ENCODE results near the gene BEST4. TPM values are rescaled to one million over a fixed set of nuclear protein-coding genes. Genes with fewer than 3 reads are reported as not detected.

BEST4 gene
- total and polyA plus RNA-seq, 3 donors from 2014 or later = 0.79 to 1.7 (median 1.1) TPM

DNA sequence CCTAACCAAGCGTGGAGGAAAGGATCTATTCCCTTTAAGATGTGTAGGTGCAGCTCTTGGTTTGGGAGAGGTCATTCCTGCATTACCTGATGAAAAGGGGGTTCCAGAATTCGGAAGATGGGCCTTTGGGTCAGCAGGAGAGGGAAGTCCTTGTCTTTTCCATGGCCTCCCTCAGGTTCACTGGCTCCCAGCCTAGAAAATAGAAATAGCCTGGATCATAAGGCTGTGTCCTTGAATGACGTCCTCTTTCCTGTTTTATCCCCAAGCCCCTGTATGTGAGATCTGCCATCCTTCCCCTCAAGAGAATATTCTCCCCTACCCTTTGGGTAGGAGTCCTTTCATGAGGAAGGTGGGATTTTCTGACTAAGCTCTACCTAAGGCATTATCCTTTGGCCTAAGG, 27.1 kb downstream of the BEST4 start:
- no peaks in the 10 kb centered on the region for H3K27me3 ChIP-seq
- intact Hi-C loops (cut with DNase I; ENCODE audit: low total_unique reads) = no loop called here
- H3K27ac ChIP-seq = no peak overlapping the region
- no peaks in the 10 kb centered on the region for H3K4me1 ChIP-seq
- no peak for TF ChIP-seq POLR2A (IDR thresholded peaks at IDR 0.05)
- TF ChIP-seq, protein P1, sequence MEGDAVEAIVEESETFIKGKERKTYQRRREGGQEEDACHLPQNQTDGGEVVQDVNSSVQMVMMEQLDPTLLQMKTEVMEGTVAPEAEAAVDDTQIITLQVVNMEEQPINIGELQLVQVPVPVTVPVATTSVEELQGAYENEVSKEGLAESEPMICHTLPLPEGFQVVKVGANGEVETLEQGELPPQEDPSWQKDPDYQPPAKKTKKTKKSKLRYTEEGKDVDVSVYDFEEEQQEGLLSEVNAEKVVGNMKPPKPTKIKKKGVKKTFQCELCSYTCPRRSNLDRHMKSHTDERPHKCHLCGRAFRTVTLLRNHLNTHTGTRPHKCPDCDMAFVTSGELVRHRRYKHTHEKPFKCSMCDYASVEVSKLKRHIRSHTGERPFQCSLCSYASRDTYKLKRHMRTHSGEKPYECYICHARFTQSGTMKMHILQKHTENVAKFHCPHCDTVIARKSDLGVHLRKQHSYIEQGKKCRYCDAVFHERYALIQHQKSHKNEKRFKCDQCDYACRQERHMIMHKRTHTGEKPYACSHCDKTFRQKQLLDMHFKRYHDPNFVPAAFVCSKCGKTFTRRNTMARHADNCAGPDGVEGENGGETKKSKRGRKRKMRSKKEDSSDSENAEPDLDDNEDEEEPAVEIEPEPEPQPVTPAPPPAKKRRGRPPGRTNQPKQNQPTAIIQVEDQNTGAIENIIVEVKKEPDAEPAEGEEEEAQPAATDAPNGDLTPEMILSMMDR (IDR thresholded peaks at IDR 0.05) = no peak
- H3K9me3 ChIP-seq = no peaks in the 10 kb centered on the region
- H3K4me3 ChIP-seq = no peak overlapping the region
- no peak for DNase-seq
- H3K36me3 ChIP-seq (ENCODE audit: low read depth, missing control alignments) = no peaks in the 10 kb centered on the region
- 73 to 74% methylated on average over 3 of the region's 3 CpGs for WGBS, 2 donors

DNA sequence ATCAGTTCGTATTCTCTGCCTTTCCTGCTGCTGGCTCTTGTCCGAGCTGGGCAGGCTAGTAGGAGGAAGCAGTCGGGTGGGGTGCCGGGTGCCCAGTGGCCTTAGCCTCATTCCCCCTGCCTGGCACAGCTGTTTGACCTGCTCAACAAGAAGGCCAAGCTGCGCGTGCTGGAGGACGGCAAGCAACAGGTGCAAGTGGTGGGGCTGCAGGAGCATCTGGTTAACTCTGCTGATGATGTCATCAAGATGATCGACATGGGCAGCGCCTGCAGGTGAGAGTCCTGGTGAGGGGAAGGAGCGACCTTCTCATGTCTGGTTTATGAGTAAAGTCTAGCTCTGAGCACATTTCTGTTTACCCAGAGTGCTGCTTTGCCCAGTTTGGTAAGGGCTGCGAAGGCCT, 28.9 kb downstream of the BEST4 start:
- Histone ChIP-seq H3K27me3 (no peaks in the 10 kb centered on the region), H3K4me3 (no peak overlapping the region), H3K36me3 (ENCODE audit: low read depth, missing control alignments) (no peaks in the 10 kb centered on the region), H3K27ac (no peak overlapping the region), H3K9me3 (no peaks in the 10 kb centered on the region), H3K4me1 (no peaks in the 10 kb centered on the region)
- no peak for DNase-seq
- TF ChIP-seq, protein P1 (IDR thresholded peaks at IDR 0.05) = no peak
- TF ChIP-seq POLR2A (IDR thresholded peaks at IDR 0.05) = no peak
- intact Hi-C loops (cut with DNase I; ENCODE audit: low total_unique reads) = no loop called here
- 78 to 95% methylated on average over 6 to 11 of the region's 11 CpGs for WGBS, 2 donors

DNA sequence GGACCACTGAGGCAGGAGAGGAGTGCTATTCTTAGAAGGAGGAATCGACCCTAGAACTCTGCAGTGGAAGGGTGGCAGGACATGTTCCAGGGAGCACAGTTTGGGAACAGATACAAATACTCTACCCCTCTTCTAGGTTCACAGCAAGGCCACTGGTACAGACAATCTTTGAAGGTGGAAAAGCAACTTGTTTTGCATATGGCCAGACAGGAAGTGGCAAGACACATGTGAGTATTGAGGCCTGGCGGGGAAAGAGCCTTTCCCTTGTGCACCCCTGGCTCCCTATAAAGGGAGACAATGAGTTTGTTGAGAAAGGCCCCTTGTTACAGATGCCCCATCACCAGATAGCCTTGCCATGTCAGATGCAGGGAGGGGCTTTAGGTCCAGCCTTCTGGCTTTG, 30.6 kb downstream of the BEST4 start:
- no peak for DNase-seq
- WGBS, 2 donors = 82 to 95% methylated on average over 2 of the region's 2 CpGs

DNA sequence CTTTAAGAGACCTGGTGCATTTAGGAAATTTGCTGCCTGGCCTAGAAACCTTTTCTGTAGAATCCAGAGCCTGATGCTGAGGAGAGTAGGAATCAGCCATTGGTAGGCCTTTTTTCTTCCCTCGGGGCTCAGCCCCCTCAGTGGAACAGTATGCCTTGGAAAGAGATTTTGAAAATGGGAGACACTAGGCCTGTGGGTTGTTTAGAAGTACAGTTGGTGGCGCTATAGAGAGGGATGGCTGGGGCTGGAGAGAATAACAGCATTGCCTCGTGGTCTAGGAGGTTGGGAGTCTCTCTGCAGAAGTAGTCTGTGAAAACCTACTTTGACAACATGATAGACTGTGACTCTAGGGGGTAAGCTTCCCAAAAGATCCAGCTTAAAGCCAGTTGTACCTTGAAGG, 40.1 kb downstream of the BEST4 start:
- Histone ChIP-seq H3K4me3 (no peak overlapping the region), H3K9me3 (no peaks in the 10 kb centered on the region), H3K27me3 (no peaks in the 10 kb centered on the region), H3K36me3 (ENCODE audit: low read depth, missing control alignments) (no peaks in the 10 kb centered on the region), H3K27ac (no peak overlapping the region), H3K4me1 (no peaks in the 10 kb centered on the region)
- 88% methylated on average over 3 of the region's 3 CpGs for WGBS, 2 donors
- DNase-seq = no peak
- intact Hi-C loops (cut with DNase I; ENCODE audit: low total_unique reads) = no loop called here
- no peak for TF ChIP-seq POLR2A (IDR thresholded peaks at IDR 0.05)
- TF ChIP-seq, protein P1 (IDR thresholded peaks at IDR 0.05) = no peak

More for the DNA sequence above, 30.6 kb downstream of the BEST4 start:
- Histone ChIP-seq H3K4me1 (no peaks in the 10 kb centered on the region), H3K27ac (no peak overlapping the region), H3K9me3 (no peaks in the 10 kb centered on the region), H3K36me3 (ENCODE audit: low read depth, missing control alignments) (no peaks in the 10 kb centered on the region), H3K4me3 (no peak overlapping the region), H3K27me3 (no peaks in the 10 kb centered on the region)
- intact Hi-C loops (cut with DNase I; ENCODE audit: low total_unique reads) = no loop called here
- TF ChIP-seq, protein P1 (IDR thresholded peaks at IDR 0.05) = no peak
- TF ChIP-seq POLR2A (IDR thresholded peaks at IDR 0.05) = no peak

DNA sequence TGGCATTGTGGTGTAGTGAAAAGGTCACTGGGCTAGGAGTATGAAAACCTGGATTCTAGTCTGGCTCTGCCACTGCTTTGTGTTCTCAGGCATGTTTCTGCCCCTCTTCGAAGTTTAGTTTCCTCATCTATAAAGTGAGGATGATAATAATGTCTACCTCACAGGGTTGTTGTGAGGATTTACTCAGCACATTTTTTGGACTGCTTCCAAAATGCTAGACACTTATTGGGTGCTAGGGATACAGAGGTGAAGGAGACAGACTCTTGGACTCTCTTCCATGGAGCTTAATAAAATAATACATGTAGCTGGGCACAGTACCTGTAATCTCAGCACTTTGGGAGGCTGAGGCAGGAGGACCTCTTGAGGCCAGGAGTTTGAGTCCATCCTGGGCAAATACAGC, 44.8 kb downstream of the BEST4 start:
- WGBS, 2 donors = 95 to 96% methylated on average over 1 of the region's 1 CpG
- peaks cover 8% of the 10 kb centered on the region for H3K4me1 ChIP-seq
- H3K4me3 ChIP-seq = no peak overlapping the region
- no peaks in the 10 kb centered on the region for H3K9me3 ChIP-seq
- H3K27me3 ChIP-seq = no peaks in the 10 kb centered on the region
- intact Hi-C loops (cut with DNase I; ENCODE audit: low total_unique reads) = no loop called here
- TF ChIP-seq, protein P1 (IDR thresholded peaks at IDR 0.05) = no peak
- no peak for TF ChIP-seq POLR2A (IDR thresholded peaks at IDR 0.05)
- DNase-seq = no peak
- H3K36me3 ChIP-seq (ENCODE audit: low read depth, missing control alignments) = no peaks in the 10 kb centered on the region
- no peak overlapping the region for H3K27ac ChIP-seq
